Measurements from ENCODE around the gene EIF5A. TPM values are rescaled to one million over a fixed set of nuclear protein-coding genes. Genes with fewer than 3 reads are reported as not detected.

EIF5A gene
- total RNA-seq, 2 donors from 2014 or later: 118 to 130 TPM

DNA sequence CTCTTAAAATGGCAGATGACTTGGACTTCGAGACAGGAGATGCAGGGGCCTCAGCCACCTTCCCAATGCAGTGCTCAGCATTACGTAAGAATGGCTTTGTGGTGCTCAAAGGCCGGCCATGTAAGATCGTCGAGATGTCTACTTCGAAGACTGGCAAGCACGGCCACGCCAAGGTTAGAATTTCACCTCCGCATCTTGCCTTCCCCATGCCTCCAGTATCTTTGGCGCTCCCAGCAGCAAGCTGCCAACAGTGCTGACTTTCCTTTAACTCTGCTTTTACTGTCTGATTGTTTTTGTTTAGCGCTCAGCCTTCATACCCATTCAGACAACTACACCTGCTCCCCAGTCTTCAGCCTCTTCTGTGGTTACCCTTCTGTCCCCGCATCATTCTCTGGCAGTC lies 2.2 kb downstream of the EIF5A start:
- DNase-seq (ENCODE audit: low spot score): no peak
- Histone ChIP-seq H3K4me3 (peak overlapping the region; percentile 78), H3K4me1 (ENCODE audit: control insufficient read depth in 1 of 2, low read depth in 2 of 2) (peaks cover 25 to 54% of the 10 kb centered on the region in 2 donors), H3K27me3 (replicated peaks; ENCODE audit: insufficient read depth) (no peaks in the 10 kb centered on the region), H3K27ac (peak overlapping the region in 1 of 2 donors; percentile 98), H3K36me3 (peaks cover 46% of the 10 kb centered on the region), H3K9me3 (no peaks in the 10 kb centered on the region)
- no peak for TF ChIP-seq CTCF (IDR thresholded peaks at IDR 0.05)
- no peak for ATAC-seq (ENCODE audit: insufficient number of reproducible peaks, low FRiP score, low read depth)

DNA sequence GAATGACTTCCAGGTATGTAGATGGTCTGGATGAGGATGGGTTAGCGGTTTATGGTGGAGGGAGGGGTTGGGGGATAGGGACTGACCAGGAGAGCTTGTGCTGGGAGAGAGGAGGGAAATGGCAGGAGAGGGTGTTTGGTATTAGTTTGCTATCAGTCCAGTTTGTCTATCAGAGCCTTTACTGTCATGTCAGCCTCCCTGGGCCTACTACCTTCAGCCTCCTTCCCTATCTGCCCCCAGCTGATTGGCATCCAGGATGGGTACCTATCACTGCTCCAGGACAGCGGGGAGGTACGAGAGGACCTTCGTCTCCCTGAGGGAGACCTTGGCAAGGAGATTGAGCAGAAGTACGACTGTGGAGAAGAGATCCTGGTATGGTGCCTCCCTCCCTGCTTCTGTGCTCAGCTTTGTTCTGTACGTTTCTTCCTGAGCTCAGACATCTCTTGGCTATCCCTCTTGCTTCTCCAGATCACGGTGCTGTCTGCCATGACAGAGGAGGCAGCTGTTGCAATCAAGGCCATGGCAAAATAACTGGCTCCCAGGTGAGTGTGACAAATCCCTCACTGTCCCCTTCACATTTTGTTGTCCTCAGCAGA lies 3.8 kb downstream of the EIF5A start:
- Histone ChIP-seq H3K27ac (no peak overlapping the region), H3K4me1 (ENCODE audit: control insufficient read depth in 1 of 2, low read depth in 2 of 2) (peaks cover 31 to 60% of the 10 kb centered on the region in 2 donors)
- ATAC-seq (ENCODE audit: insufficient number of reproducible peaks, low FRiP score, low read depth): no peak

DNA sequence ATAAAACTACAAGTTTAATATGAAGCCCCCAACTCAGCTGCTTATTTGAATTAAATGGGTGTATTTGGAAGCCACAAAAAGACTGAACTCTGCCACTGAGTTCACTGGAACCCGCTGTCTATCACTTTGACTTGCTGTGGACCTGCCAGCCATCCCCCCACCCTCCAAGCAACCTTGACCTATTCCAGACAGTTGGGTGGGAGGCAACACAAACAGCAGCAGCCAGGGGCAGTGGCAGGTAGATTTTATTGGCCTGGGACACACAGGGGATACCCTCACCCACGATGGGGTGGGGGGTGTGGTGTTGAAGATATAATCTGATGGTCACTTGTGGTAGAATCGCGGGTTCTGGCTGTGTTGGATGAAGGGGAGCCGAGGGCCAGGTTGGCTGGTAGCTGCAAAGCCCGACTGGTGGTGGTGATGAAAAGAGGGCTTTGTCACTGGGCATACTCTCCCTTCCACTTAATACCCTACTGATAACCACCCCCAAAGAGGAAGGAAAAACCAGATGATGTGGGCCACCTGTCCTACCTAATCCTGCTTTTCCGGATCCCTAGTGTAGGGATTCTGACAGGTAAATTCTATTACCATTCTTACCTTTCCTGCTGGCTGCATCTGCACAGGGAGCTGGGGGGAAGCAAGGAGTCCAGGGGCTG lies 5.1 kb downstream of the EIF5A start:
- H3K27ac ChIP-seq: no peak overlapping the region
- DNase-seq (ENCODE audit: low spot score) (no peak), ATAC-seq (ENCODE audit: insufficient number of reproducible peaks, low FRiP score, low read depth) (no peak)
- no peak overlapping the region for H3K4me3 ChIP-seq
- no peak for TF ChIP-seq CTCF (IDR thresholded peaks at IDR 0.05)
- H3K27me3 ChIP-seq (replicated peaks; ENCODE audit: insufficient read depth): no peaks in the 10 kb centered on the region
- peaks cover 31 to 57% of the 10 kb centered on the region in 2 donors for H3K4me1 ChIP-seq (ENCODE audit: control insufficient read depth in 1 of 2, low read depth in 2 of 2)
- H3K9me3 ChIP-seq: no peaks in the 10 kb centered on the region
- H3K36me3 ChIP-seq: peaks cover 52% of the 10 kb centered on the region

More for the DNA sequence above, 3.8 kb downstream of the EIF5A start:
- no peak overlapping the region for H3K4me3 ChIP-seq
- H3K27me3 ChIP-seq (replicated peaks; ENCODE audit: insufficient read depth): no peaks in the 10 kb centered on the region
- peaks cover 46% of the 10 kb centered on the region for H3K36me3 ChIP-seq
- no peaks in the 10 kb centered on the region for H3K9me3 ChIP-seq
- no peak for TF ChIP-seq CTCF (IDR thresholded peaks at IDR 0.05)
- DNase-seq (ENCODE audit: low spot score): no peak

- Histone ChIP-seq H3K9me3 (no peaks in the 10 kb centered on the region), H3K36me3 (peaks cover 58% of the 10 kb centered on the region), H3K4me1 (ENCODE audit: control insufficient read depth in 1 of 2, low read depth in 2 of 2) (peaks cover 31 to 57% of the 10 kb centered on the region in 2 donors), H3K4me3 (no peak overlapping the region), H3K27ac (no peak overlapping the region), H3K27me3 (replicated peaks; ENCODE audit: insufficient read depth) (no peaks in the 10 kb centered on the region)
- peak; percentile 13 for TF ChIP-seq CTCF (IDR thresholded peaks at IDR 0.05)
- DNase-seq (ENCODE audit: low spot score): no peak
- ATAC-seq (ENCODE audit: insufficient number of reproducible peaks, low FRiP score, low read depth): no peak
These were observed 5.9 kb downstream of the EIF5A start for GRCh38 chr17:7313088-7313889.
